ENCODE data around the gene CRTAC1.

Gene CRTAC1

DNA sequence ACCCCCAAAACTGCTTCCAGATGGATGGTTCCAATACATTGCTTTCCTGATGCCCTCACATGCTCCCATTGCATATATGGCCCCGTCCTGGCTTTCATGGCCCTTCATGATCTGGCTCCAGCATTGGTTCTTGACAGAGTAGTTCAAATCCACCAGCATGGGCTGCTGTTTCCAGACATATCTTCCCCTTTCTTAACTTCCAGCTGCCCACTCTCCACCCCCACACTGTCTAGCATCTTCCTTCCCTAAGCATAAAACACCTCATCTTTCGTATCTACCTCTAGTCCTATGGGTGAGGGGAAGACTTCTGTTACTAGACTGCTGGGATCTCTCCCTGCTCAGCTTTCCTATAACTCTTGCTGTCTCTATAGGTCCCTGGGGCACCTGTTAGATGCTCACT lies 194.0 kb downstream of the CRTAC1 start:
- H3K4me3 ChIP-seq (ENCODE audit: low read depth, low read length) = no peak overlapping the region
- H2AFZ ChIP-seq (ENCODE audit: insufficient read depth, low read length, poor library complexity) = no peak overlapping the region
- H3K14ac ChIP-seq (ENCODE audit: low read length) = no peak overlapping the region
- no peaks in the 10 kb centered on the region for H3K4me1 ChIP-seq (ENCODE audit: control insufficient read depth in 1 of 2, insufficient read depth in 2 of 2, low read length in 2 of 2)
- H3K9ac ChIP-seq (ENCODE audit: low read length) = no peak overlapping the region
- H3K4ac ChIP-seq (ENCODE audit: low read depth, low read length) = no peak overlapping the region
- H2BK5ac ChIP-seq (ENCODE audit: low read depth, low read length, poor library complexity) = no peak overlapping the region
- no peak overlapping the region for H4K91ac ChIP-seq (ENCODE audit: low read depth, low read length)
- no peak for DNase-seq
- no CpG with 5 or more reads among the region's 2 CpGs for WGBS (ENCODE audit: extremely low coverage, insufficient coverage, insufficient read length)
- H3K23ac ChIP-seq (ENCODE audit: low read length) = no peak overlapping the region
- no peak overlapping the region for H2BK12ac ChIP-seq (ENCODE audit: low read length)
- no peak overlapping the region for H4K8ac ChIP-seq (ENCODE audit: low read depth, low read length)
- no peaks in the 10 kb centered on the region for H3K27me3 ChIP-seq (ENCODE audit: insufficient read depth, low read length)
- peaks cover 8% of the 10 kb centered on the region for H3K9me3 ChIP-seq (ENCODE audit: insufficient read depth, low read depth, low read length)
- H2BK120ac ChIP-seq (ENCODE audit: insufficient read depth, low read length, poor library complexity) = no peak overlapping the region
- no peak overlapping the region for H2AK5ac ChIP-seq (ENCODE audit: low read length)
- H3K27ac ChIP-seq (ENCODE audit: low read depth, low read length) = no peak overlapping the region
- H3K79me1 ChIP-seq (ENCODE audit: low read length) = no peaks in the 10 kb centered on the region
- H3K18ac ChIP-seq (ENCODE audit: low read length) = no peak overlapping the region
- H3K4me2 ChIP-seq (ENCODE audit: low read length) = no peak overlapping the region
- no peaks in the 10 kb centered on the region for H3K36me3 ChIP-seq (ENCODE audit: control insufficient read depth in 1 of 2, insufficient read depth in 2 of 2, low read length in 2 of 2)
- H4K12ac ChIP-seq (ENCODE audit: low read depth, low read length) = no peak overlapping the region
- no peaks in the 10 kb centered on the region for H3K79me2 ChIP-seq (ENCODE audit: control insufficient read depth, insufficient read depth, low read length, poor library complexity)

DNA sequence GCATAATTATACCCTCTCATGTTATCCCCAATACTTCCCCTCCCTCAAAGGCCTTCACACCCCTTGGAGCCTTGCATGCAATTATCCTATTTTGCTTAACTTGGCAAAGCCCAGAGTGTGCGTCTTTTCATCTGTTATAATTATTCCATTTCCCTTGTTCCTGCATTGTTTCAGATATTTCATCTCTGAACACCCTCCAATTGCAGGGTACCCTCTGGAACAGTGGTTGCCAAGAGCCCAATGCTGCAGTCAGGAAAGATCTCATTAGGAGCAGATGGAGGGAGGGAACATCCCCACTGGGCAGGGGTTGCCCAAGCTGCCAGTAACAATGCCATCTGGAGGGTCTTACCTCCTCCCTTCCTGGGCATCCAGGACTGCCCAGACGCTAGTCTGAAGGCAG lies 199.2 kb downstream of the CRTAC1 start:
- Histone ChIP-seq H3K4me3 (ENCODE audit: low read depth, low read length) (no peak overlapping the region), H2BK120ac (ENCODE audit: insufficient read depth, low read length, poor library complexity) (no peak overlapping the region), H3K4me2 (ENCODE audit: low read length) (no peak overlapping the region), H3K36me3 (ENCODE audit: control insufficient read depth in 1 of 2, insufficient read depth in 2 of 2, low read length in 2 of 2) (no peaks in the 10 kb centered on the region), H3K79me1 (ENCODE audit: low read length) (no peaks in the 10 kb centered on the region), H3K9ac (ENCODE audit: low read length) (no peak overlapping the region), H2AFZ (ENCODE audit: insufficient read depth, low read length, poor library complexity) (no peak overlapping the region), H3K23ac (ENCODE audit: low read length) (no peak overlapping the region), H4K8ac (ENCODE audit: low read depth, low read length) (no peak overlapping the region), H3K27ac (ENCODE audit: low read depth, low read length) (no peak overlapping the region), H3K18ac (ENCODE audit: low read length) (no peak overlapping the region), H3K27me3 (ENCODE audit: insufficient read depth, low read length) (no peaks in the 10 kb centered on the region), H2BK5ac (ENCODE audit: low read depth, low read length, poor library complexity) (no peak overlapping the region), H3K4me1 (ENCODE audit: control insufficient read depth in 1 of 2, insufficient read depth in 2 of 2, low read length in 2 of 2) (no peaks in the 10 kb centered on the region), H4K91ac (ENCODE audit: low read depth, low read length) (no peak overlapping the region), H2AK5ac (ENCODE audit: low read length) (no peak overlapping the region), H2BK12ac (ENCODE audit: low read length) (no peak overlapping the region), H4K12ac (ENCODE audit: low read depth, low read length) (no peak overlapping the region), H3K9me3 (ENCODE audit: insufficient read depth, low read depth, low read length) (peaks cover 1% of the 10 kb centered on the region), H3K4ac (ENCODE audit: low read depth, low read length) (no peak overlapping the region), H3K79me2 (ENCODE audit: control insufficient read depth, insufficient read depth, low read length, poor library complexity) (no peaks in the 10 kb centered on the region), H3K14ac (ENCODE audit: low read length) (no peak overlapping the region)
- no peak for DNase-seq
- WGBS (ENCODE audit: extremely low coverage, insufficient coverage, insufficient read length) = no CpG with 5 or more reads among the region's 2 CpGs

DNA sequence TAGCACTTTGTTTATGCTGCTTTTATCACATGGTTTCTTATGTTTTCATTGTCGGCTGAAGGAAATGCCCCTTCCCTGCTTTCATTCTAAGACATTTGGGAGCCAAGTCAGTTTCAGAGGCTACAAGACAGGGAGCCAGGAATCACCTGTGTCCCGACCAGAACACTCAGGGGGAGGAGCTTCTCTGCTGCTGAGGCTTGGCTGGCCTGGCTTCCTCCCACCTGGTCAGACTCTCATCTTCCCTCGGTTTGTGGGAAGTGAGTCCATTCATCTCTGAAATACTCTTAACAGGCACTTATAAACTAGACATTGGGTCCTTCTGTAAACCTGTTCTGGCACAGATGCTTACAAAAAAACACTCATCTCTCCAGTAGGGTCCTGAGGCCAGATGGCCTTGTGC lies 200.4 kb downstream of the CRTAC1 start:
- Histone ChIP-seq H3K79me1 (ENCODE audit: low read length) (no peaks in the 10 kb centered on the region), H3K14ac (ENCODE audit: low read length) (no peak overlapping the region), H3K27me3 (ENCODE audit: insufficient read depth, low read length) (no peaks in the 10 kb centered on the region), H2BK120ac (ENCODE audit: insufficient read depth, low read length, poor library complexity) (no peak overlapping the region), H2AFZ (ENCODE audit: insufficient read depth, low read length, poor library complexity) (no peak overlapping the region), H4K8ac (ENCODE audit: low read depth, low read length) (no peak overlapping the region), H2BK12ac (ENCODE audit: low read length) (no peak overlapping the region), H4K12ac (ENCODE audit: low read depth, low read length) (no peak overlapping the region), H3K79me2 (ENCODE audit: control insufficient read depth, insufficient read depth, low read length, poor library complexity) (no peaks in the 10 kb centered on the region), H3K18ac (ENCODE audit: low read length) (no peak overlapping the region), H3K4me3 (ENCODE audit: low read depth, low read length) (no peak overlapping the region), H4K91ac (ENCODE audit: low read depth, low read length) (no peak overlapping the region), H2BK5ac (ENCODE audit: low read depth, low read length, poor library complexity) (no peak overlapping the region), H3K9me3 (ENCODE audit: insufficient read depth, low read depth, low read length) (no peaks in the 10 kb centered on the region), H3K4ac (ENCODE audit: low read depth, low read length) (no peak overlapping the region), H3K27ac (ENCODE audit: low read depth, low read length) (no peak overlapping the region), H3K23ac (ENCODE audit: low read length) (no peak overlapping the region), H3K9ac (ENCODE audit: low read length) (no peak overlapping the region), H3K4me1 (ENCODE audit: control insufficient read depth in 1 of 2, insufficient read depth in 2 of 2, low read length in 2 of 2) (no peaks in the 10 kb centered on the region), H3K36me3 (ENCODE audit: control insufficient read depth in 1 of 2, insufficient read depth in 2 of 2, low read length in 2 of 2) (no peaks in the 10 kb centered on the region), H3K4me2 (ENCODE audit: low read length) (no peak overlapping the region), H2AK5ac (ENCODE audit: low read length) (no peak overlapping the region)
- DNase-seq = no peak
- no CpG with 5 or more reads among the region's 3 CpGs for WGBS (ENCODE audit: extremely low coverage, insufficient coverage, insufficient read length)

DNA sequence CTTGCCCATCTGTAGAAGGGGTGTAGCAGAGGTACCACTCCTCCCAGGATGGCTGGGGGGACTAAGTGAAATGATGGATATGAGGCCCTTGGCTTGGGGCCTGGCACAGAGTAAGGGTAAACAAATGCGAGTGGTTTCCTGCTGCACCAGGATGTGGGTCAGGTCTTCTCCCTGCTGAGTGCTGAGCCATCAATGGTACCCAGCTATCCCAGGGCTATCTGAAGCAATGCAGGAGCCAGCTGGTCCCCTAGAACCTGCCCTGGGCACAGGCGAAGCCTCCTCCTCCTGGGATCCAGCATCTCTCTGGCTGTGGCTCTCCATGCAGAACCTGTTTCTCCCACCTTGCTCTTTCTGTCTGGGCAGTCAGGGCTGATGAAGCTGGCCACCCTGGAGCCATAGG lies 201.7 kb downstream of the CRTAC1 start:
- Histone ChIP-seq H3K79me1 (ENCODE audit: low read length) (no peaks in the 10 kb centered on the region), H2BK12ac (ENCODE audit: low read length) (no peak overlapping the region), H3K23ac (ENCODE audit: low read length) (no peak overlapping the region), H3K4me1 (ENCODE audit: control insufficient read depth in 1 of 2, insufficient read depth in 2 of 2, low read length in 2 of 2) (no peaks in the 10 kb centered on the region), H3K4me2 (ENCODE audit: low read length) (no peak overlapping the region), H2BK5ac (ENCODE audit: low read depth, low read length, poor library complexity) (no peak overlapping the region), H3K27ac (ENCODE audit: low read depth, low read length) (no peak overlapping the region), H3K14ac (ENCODE audit: low read length) (no peak overlapping the region), H3K79me2 (ENCODE audit: control insufficient read depth, insufficient read depth, low read length, poor library complexity) (no peaks in the 10 kb centered on the region), H2BK120ac (ENCODE audit: insufficient read depth, low read length, poor library complexity) (no peak overlapping the region), H3K9ac (ENCODE audit: low read length) (no peak overlapping the region), H2AK5ac (ENCODE audit: low read length) (no peak overlapping the region), H4K12ac (ENCODE audit: low read depth, low read length) (no peak overlapping the region), H3K4ac (ENCODE audit: low read depth, low read length) (no peak overlapping the region), H4K91ac (ENCODE audit: low read depth, low read length) (no peak overlapping the region), H3K9me3 (ENCODE audit: insufficient read depth, low read depth, low read length) (no peaks in the 10 kb centered on the region), H3K4me3 (ENCODE audit: low read depth, low read length) (no peak overlapping the region), H3K18ac (ENCODE audit: low read length) (no peak overlapping the region), H4K8ac (ENCODE audit: low read depth, low read length) (no peak overlapping the region), H3K36me3 (ENCODE audit: control insufficient read depth in 1 of 2, insufficient read depth in 2 of 2, low read length in 2 of 2) (no peaks in the 10 kb centered on the region), H3K27me3 (ENCODE audit: insufficient read depth, low read length) (no peaks in the 10 kb centered on the region), H2AFZ (ENCODE audit: insufficient read depth, low read length, poor library complexity) (no peak overlapping the region)
- WGBS (ENCODE audit: extremely low coverage, insufficient coverage, insufficient read length) = no CpG with 5 or more reads among the region's 2 CpGs
- DNase-seq = no peak

All from trophoblast cell (in vitro differentiated cells and primary cell).